ENCODE results near the gene EHD1.

Gene EHD1

DNA sequence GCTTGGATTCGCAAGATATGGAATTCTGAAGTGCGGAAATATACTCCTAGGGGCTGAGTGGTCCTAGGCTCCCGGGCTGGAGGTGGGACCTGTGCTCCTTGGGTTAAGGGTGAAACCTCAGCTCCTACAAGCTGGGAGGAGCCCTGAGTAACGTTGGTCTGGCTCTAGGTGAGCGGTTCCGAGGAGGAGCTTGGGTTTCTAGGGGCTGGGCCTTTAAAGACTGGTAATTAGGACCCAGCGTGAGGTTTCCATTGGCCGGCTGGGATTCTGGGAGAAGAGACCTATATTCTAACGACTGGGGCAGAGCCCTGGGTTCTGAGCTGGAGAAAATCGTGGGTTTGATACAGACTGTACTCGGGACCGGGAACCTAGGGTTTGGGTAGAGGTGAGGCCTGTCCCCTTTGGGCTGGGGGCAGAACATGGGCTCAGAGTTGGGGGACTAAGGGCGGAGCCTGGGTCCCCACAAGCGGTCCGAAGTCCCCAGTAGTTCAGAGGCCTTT, 74.5 kb downstream of the EHD1 start:
- H3K36me3 Mint-ChIP-seq (ENCODE audit: low read depth): peaks cover 23% of the 10 kb centered on the region
- H3K9me3 Mint-ChIP-seq: no peaks in the 10 kb centered on the region
- peak overlapping the region; percentile 79 to 86 (median 84) for H3K4me3 Mint-ChIP-seq

GRCh38 chr11:64803158-64803845, 75.1 kb downstream of the EHD1 start, which contains the start of gene MAP4K2:
Gene MAP4K2, minus strand, starts transcription at chr11:64803214. Its CDS starts 65 bp downstream, at chr11:64803149.
- Mint-ChIP-seq H3K4me1 (peaks cover 17% of the 10 kb centered on the region), H3K4me3 (peak within 1 kb of the TSS; percentile 79 to 86 (median 84)), H3K27me3 (ENCODE audit: low read depth) (no peaks in the 10 kb centered on the region), H3K36me3 (ENCODE audit: low read depth) (peaks cover 26% of the 10 kb centered on the region), H3K27ac (peak within 1 kb of the TSS; percentile 70 to 87 (median 79)), H3K9me3 (no peaks in the 10 kb centered on the region)
- TF ChIP-seq, protein P1, sequence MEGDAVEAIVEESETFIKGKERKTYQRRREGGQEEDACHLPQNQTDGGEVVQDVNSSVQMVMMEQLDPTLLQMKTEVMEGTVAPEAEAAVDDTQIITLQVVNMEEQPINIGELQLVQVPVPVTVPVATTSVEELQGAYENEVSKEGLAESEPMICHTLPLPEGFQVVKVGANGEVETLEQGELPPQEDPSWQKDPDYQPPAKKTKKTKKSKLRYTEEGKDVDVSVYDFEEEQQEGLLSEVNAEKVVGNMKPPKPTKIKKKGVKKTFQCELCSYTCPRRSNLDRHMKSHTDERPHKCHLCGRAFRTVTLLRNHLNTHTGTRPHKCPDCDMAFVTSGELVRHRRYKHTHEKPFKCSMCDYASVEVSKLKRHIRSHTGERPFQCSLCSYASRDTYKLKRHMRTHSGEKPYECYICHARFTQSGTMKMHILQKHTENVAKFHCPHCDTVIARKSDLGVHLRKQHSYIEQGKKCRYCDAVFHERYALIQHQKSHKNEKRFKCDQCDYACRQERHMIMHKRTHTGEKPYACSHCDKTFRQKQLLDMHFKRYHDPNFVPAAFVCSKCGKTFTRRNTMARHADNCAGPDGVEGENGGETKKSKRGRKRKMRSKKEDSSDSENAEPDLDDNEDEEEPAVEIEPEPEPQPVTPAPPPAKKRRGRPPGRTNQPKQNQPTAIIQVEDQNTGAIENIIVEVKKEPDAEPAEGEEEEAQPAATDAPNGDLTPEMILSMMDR (IDR thresholded peaks at IDR 0.05; ENCODE audit: unreplicated experiment in 3 of 3): peak in 2 of 3 experiments; percentile 14 to 31

More for the DNA sequence above, 74.5 kb downstream of the EHD1 start:
- peak overlapping the region; percentile 70 to 87 (median 79) for H3K27ac Mint-ChIP-seq
- H3K27me3 Mint-ChIP-seq (ENCODE audit: low read depth): no peaks in the 10 kb centered on the region
- TF ChIP-seq, protein P1 (IDR thresholded peaks at IDR 0.05; ENCODE audit: unreplicated experiment in 3 of 3): no peak
- H3K4me1 Mint-ChIP-seq: peaks cover 18% of the 10 kb centered on the region

- Mint-ChIP-seq H3K36me3 (ENCODE audit: low read depth) (peaks cover 23% of the 10 kb centered on the region), H3K27ac (no peak overlapping the region), H3K27me3 (ENCODE audit: low read depth) (no peaks in the 10 kb centered on the region), H3K4me3 (peak overlapping the region; percentile 74 to 80 (median 80)), H3K9me3 (no peaks in the 10 kb centered on the region), H3K4me1 (peaks cover 15% of the 10 kb centered on the region)
- TF ChIP-seq, protein P1 (IDR thresholded peaks at IDR 0.05; ENCODE audit: unreplicated experiment in 3 of 3): no peak
These were observed 75.9 kb downstream of the EHD1 start for GRCh38 chr11:64802370-64803157.
